Suprapubic skin (tissue), 4 donors: ENCODE measurements around the gene MEGF9. TPM values are rescaled to one million over a fixed set of nuclear protein-coding genes. Genes with fewer than 3 reads are reported as not detected.

Experiments used
- DNase-seq, 2 donors: peaks; one replicate each; pipeline ENCODE4 v3.0.0-alpha.2; 2019; ENCODE audit warnings: low spot score in 2 of 2
- H3K27ac ChIP-seq: fragments of 200-600 bp; sonication (generic); one replicate; pipeline ENCODE4 v1.5.1; 2019
- H3K27me3 ChIP-seq: fragments of 200-600 bp; sonication (generic); one replicate; pipeline ENCODE4 v1.5.1; 2019
- H3K36me3 ChIP-seq: fragments of 200-600 bp; sonication (generic); one replicate; pipeline ENCODE4 v1.5.1; 2019
- H3K4me1 ChIP-seq: fragments of 200-600 bp; sonication (generic); one replicate; pipeline ENCODE4 v1.5.1; 2019
- H3K4me3 ChIP-seq: fragments of 200-600 bp; sonication (generic); one replicate; pipeline ENCODE4 v1.5.1; 2019; ENCODE audit warnings: mild to moderate bottlenecking
- H3K9me3 ChIP-seq: fragments of 200-600 bp; sonication (generic); one replicate; pipeline ENCODE4 v1.5.1; 2019
- CTCF ChIP-seq, 2 donors: fragments of 200-600 bp in 1 of 2; fragments of 450-650 bp in 1 of 2; sonication (generic) in 1 of 2; IDR thresholded peaks; one replicate each; pipeline ENCODE4 v1.5.1; 2016 to 2019; ENCODE audit warnings: antibody characterized with exemption in 2 of 2, mild to moderate bottlenecking in 1 of 2, moderate library complexity in 1 of 2
- EP300 ChIP-seq: sonication (generic); formaldehyde crosslinking; IDR thresholded peaks from one replicate; pipeline ENCODE4 v1.6.1; 2017; ENCODE audit warnings: antibody characterized with exemption
- POLR2A ChIP-seq, 2 donors: fragments of 450-650 bp; IDR thresholded peaks; one replicate each; pipeline ENCODE4 v1.6.1; 2017; ENCODE audit warnings: antibody characterized with exemption in 2 of 2, mild to moderate bottlenecking in 2 of 2, moderate library complexity in 2 of 2
- POLR2AphosphoS5 ChIP-seq, 3 donors: sonication (generic); formaldehyde crosslinking; IDR thresholded peaks; one replicate each; pipeline ENCODE4 v1.6.1; 2017; ENCODE audit warnings: antibody characterized with exemption in 3 of 3
- WGBS: methylation state at CpG from one replicate; pipeline ENCODE4 v1.1.5; 2018; 5-methylcytosine and 5-hydroxymethylcytosine counted together
- total RNA-seq, 4 donors: library from RNA; depleted of rRNA; stranded (reverse); fragments of >200 nt; gene quantifications; one replicate each; pipeline ENCODE4 v1.1.0, GENCODE V29; 2016

Gene MEGF9
- total RNA-seq, 4 donors from 2014 or later, result 33.6 to 58.1 (median 46.0) TPM

GRCh38 chr9:120659209-120659608, 55.1 kb downstream of the MEGF9 start:
- Histone ChIP-seq H3K4me3 (no peak overlapping the region), H3K27ac (no peak overlapping the region), H3K36me3 (no peaks in the 10 kb centered on the region), H3K4me1 (peaks cover 16% of the 10 kb centered on the region), H3K27me3 (no peaks in the 10 kb centered on the region), H3K9me3 (no peaks in the 10 kb centered on the region)
- TF ChIP-seq CTCF (IDR thresholded peaks at IDR 0.05) (no peak), POLR2AphosphoS5 (IDR thresholded peaks at IDR 0.05) (no peak), POLR2A (IDR thresholded peaks at IDR 0.05) (no peak), EP300 (no peak)
- 83% methylated on average over 3 of the region's 3 CpGs for WGBS
- no peak for DNase-seq

DNA sequence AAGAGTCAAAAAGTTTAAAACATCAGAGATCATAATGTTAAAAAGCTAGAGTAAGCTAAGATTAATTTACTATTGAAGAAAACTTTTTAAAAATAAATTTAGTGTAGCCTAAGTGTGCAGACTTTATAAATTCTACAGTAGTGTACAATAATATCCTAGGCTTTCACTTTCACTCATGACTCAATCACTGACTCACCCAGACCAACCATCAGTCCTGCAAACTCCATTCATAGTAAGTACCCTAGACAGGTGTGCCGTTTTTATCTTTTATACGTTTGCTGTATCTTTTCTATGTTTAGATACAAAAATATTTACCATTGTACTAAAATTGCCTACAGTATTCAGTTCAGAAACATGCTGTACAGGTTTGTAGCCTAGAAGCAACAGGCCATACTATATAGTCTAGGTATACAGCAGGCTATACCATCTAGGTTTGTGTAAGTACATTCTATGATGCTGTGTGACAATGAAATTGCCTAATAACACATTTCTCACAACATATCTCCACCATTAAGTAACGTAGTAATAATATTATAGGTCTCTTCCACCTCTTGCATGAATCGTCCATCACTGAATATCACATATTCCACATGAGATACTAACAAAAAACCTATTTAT, 59.2 kb downstream of the MEGF9 start:
- H3K27me3 ChIP-seq, result no peaks in the 10 kb centered on the region
- no peaks in the 10 kb centered on the region for H3K36me3 ChIP-seq
- TF ChIP-seq CTCF (IDR thresholded peaks at IDR 0.05), result no peak
- TF ChIP-seq POLR2A (IDR thresholded peaks at IDR 0.05), result no peak
- TF ChIP-seq EP300, result no peak
- no peak for TF ChIP-seq POLR2AphosphoS5 (IDR thresholded peaks at IDR 0.05)
- DNase-seq, result no peak
- peaks cover 17% of the 10 kb centered on the region for H3K4me1 ChIP-seq
- WGBS, result 67% methylated on average over 4 of the region's 4 CpGs
- no peak overlapping the region for H3K4me3 ChIP-seq
- H3K9me3 ChIP-seq, result no peaks in the 10 kb centered on the region
- no peak overlapping the region for H3K27ac ChIP-seq

DNA sequence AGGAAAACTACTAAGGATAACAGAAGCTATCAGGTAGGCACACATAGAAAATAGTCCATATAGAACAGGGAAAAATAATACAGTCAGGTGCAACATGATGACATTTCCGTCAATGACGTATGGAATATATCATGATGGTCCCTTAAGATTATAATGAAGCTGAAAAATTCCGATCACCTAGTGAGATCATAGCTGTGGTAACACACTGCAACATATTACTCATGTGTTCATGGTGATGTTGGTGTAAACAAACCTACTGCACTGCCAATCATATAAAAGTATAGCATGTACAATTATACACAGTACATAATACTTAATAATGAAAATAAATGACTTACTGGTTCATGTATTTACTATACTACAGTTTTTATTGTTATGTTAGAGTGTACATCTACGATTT, 60.0 kb downstream of the MEGF9 start:
- H3K27me3 ChIP-seq, result no peaks in the 10 kb centered on the region
- peaks cover 17% of the 10 kb centered on the region for H3K4me1 ChIP-seq
- H3K9me3 ChIP-seq, result no peaks in the 10 kb centered on the region
- H3K27ac ChIP-seq, result no peak overlapping the region
- no peak for TF ChIP-seq CTCF (IDR thresholded peaks at IDR 0.05)
- no peak for TF ChIP-seq POLR2AphosphoS5 (IDR thresholded peaks at IDR 0.05)
- TF ChIP-seq EP300, result no peak
- no peak for TF ChIP-seq POLR2A (IDR thresholded peaks at IDR 0.05)
- H3K36me3 ChIP-seq, result no peaks in the 10 kb centered on the region
- 80% methylated on average over 4 of the region's 4 CpGs for WGBS
- H3K4me3 ChIP-seq, result no peak overlapping the region
- no peak for DNase-seq

- TF ChIP-seq POLR2A (IDR thresholded peaks at IDR 0.05), result no peak
- TF ChIP-seq POLR2AphosphoS5 (IDR thresholded peaks at IDR 0.05), result no peak
- TF ChIP-seq EP300, result no peak
- no peak for TF ChIP-seq CTCF (IDR thresholded peaks at IDR 0.05)
- H3K36me3 ChIP-seq, result no peaks in the 10 kb centered on the region
- peaks cover 17% of the 10 kb centered on the region for H3K4me1 ChIP-seq
- DNase-seq, result no peak
- no peak overlapping the region for H3K27ac ChIP-seq
- WGBS, result 89% methylated on average over 1 of the region's 1 CpG
- H3K4me3 ChIP-seq, result no peak overlapping the region
- H3K27me3 ChIP-seq, result no peaks in the 10 kb centered on the region
- H3K9me3 ChIP-seq, result no peaks in the 10 kb centered on the region
These were observed 60.5 kb downstream of the MEGF9 start for GRCh38 chr9:120653762-120654161.

- Histone ChIP-seq H3K27me3 (no peaks in the 10 kb centered on the region), H3K4me1 (peaks cover 17% of the 10 kb centered on the region), H3K4me3 (no peak overlapping the region), H3K27ac (no peak overlapping the region), H3K36me3 (no peaks in the 10 kb centered on the region), H3K9me3 (no peaks in the 10 kb centered on the region)
- no peak for TF ChIP-seq POLR2AphosphoS5 (IDR thresholded peaks at IDR 0.05)
- TF ChIP-seq EP300, result no peak
- TF ChIP-seq CTCF (IDR thresholded peaks at IDR 0.05), result no peak
- no peak for TF ChIP-seq POLR2A (IDR thresholded peaks at IDR 0.05)
- DNase-seq, result no peak
- 90% methylated on average over 2 of the region's 2 CpGs for WGBS
These were observed 61.3 kb downstream of the MEGF9 start for GRCh38 chr9:120652934-120653333.
